Neuronal stem cell (in vitro differentiated cells): ENCODE results near the gene DAPK1.

Source experiments
- DNase-seq: peaks from one replicate; pipeline ENCODE4 v3.0.0-alpha.2; 2013; ENCODE audit warnings: low spot score
- H2AFZ ChIP-seq: one replicate; pipeline ENCODE4 v1.6.1; 2013; ENCODE audit warnings: mild to moderate bottlenecking, low read length, inconsistent platforms
- H2AK5ac ChIP-seq: 2 replicates; pipeline ENCODE4 v1.6.1; 2013; ENCODE audit warnings: low read depth, mild to moderate bottlenecking, inconsistent platforms, low read length, moderate library complexity, mixed read lengths
- H2BK120ac ChIP-seq: 2 replicates; pipeline ENCODE4 v1.6.1; 2013; ENCODE audit warnings: low read depth, mild to moderate bottlenecking, inconsistent platforms, low read length, moderate library complexity, mixed read lengths
- H2BK12ac ChIP-seq: one replicate; pipeline ENCODE4 v1.6.1; 2013; ENCODE audit warnings: low read length, inconsistent platforms
- H2BK15ac ChIP-seq: 2 replicates; pipeline ENCODE4 v1.6.1; 2013; ENCODE audit warnings: mild to moderate bottlenecking, low read length, inconsistent platforms, mixed read lengths
- H2BK5ac ChIP-seq: one replicate; pipeline ENCODE4 v1.6.1; 2013; ENCODE audit warnings: inconsistent platforms, mild to moderate bottlenecking, low read length, moderate library complexity
- H3K14ac ChIP-seq: one replicate; pipeline ENCODE4 v1.6.1; 2013; ENCODE audit warnings: low read length, inconsistent platforms
- H3K18ac ChIP-seq: 2 replicates; pipeline ENCODE4 v1.6.1; 2013; ENCODE audit warnings: low read length, inconsistent platforms
- H3K23ac ChIP-seq: 2 replicates; pipeline ENCODE4 v1.6.1; 2013; ENCODE audit warnings: low read depth, mild to moderate bottlenecking, mixed read lengths, low read length, inconsistent platforms; ENCODE audit not compliant: poor library complexity
- H3K27ac ChIP-seq: replicated peaks from 3 replicates; pipeline ENCODE4 v1.5.1; 2013; ENCODE audit warnings: low read length, inconsistent platforms
- H3K27me3 ChIP-seq, 3 experiments: 2 replicates each; pipeline ENCODE4 v1.6.1; 2013; ENCODE audit warnings: low read length in 3 of 3, mild to moderate bottlenecking in 2 of 3, inconsistent platforms in 1 of 3, low read depth in 1 of 3, mixed read lengths in 1 of 3, moderate library complexity in 1 of 3; ENCODE audit not compliant: control insufficient read depth in 3 of 3, insufficient read depth in 3 of 3
- H3K36me3 ChIP-seq, 2 donors: replicated peaks in 1 of 2; 2 replicates each; pipeline ENCODE4 v1.6.1; 2013; ENCODE audit warnings: low read length in 2 of 2; ENCODE audit not compliant: control insufficient read depth in 2 of 2, insufficient read depth in 2 of 2
- H3K4ac ChIP-seq: 2 replicates; pipeline ENCODE4 v1.6.1; 2013; ENCODE audit warnings: inconsistent platforms, mild to moderate bottlenecking, low read length, moderate library complexity
- H3K4me1 ChIP-seq, 2 donors: 1 replicate in 1 of 2; 2 replicates in 1 of 2; pipeline ENCODE4 v1.6.1; 2013; ENCODE audit warnings: low read length in 2 of 2, low read depth in 1 of 2; ENCODE audit not compliant: control insufficient read depth in 2 of 2, insufficient read depth in 1 of 2
- H3K4me2 ChIP-seq: one replicate; pipeline ENCODE4 v1.6.1; 2013; ENCODE audit warnings: mild to moderate bottlenecking, low read length, inconsistent platforms; ENCODE audit not compliant: insufficient read depth, poor library complexity, severe bottlenecking
- H3K4me3 ChIP-seq, 2 donors: 2 replicates each; pipeline ENCODE4 v1.5.1; 2013; ENCODE audit warnings: low read length in 2 of 2, mild to moderate bottlenecking in 2 of 2, inconsistent platforms in 1 of 2, moderate library complexity in 1 of 2
- H3K79me1 ChIP-seq: one replicate; pipeline ENCODE4 v1.6.1; 2013; ENCODE audit warnings: low read depth, mild to moderate bottlenecking, inconsistent platforms, low read length, moderate library complexity
- H3K9ac ChIP-seq: one replicate; pipeline ENCODE4 v1.6.1; 2013; ENCODE audit warnings: mild to moderate bottlenecking, low read depth, low read length, inconsistent platforms; ENCODE audit not compliant: poor library complexity
- H3K9me3 ChIP-seq, 2 donors: replicated peaks in 1 of 2; 2 replicates each; pipeline versions ENCODE3 to v1.6.1; 2013; ENCODE audit warnings: low read length in 2 of 2, mild to moderate bottlenecking in 2 of 2, inconsistent platforms in 1 of 2, low read depth in 1 of 2, mixed read lengths in 1 of 2, moderate library complexity in 1 of 2; ENCODE audit not compliant: control insufficient read depth in 2 of 2, insufficient read depth in 1 of 2
- H4K8ac ChIP-seq: one replicate; pipeline ENCODE4 v1.6.1; 2013; ENCODE audit warnings: low read depth, mild to moderate bottlenecking, inconsistent platforms, low read length, moderate library complexity
- H4K91ac ChIP-seq: one replicate; pipeline ENCODE4 v1.6.1; 2013; ENCODE audit warnings: low read length, low read depth, mild to moderate bottlenecking, inconsistent platforms; ENCODE audit not compliant: poor library complexity
- WGBS, 2 donors: extraction: QIAGEN DNeasy Blood & Tissue Kit; methylation state at CpG; one replicate each; pipeline ENCODE4 v1.1.7; 2013; ENCODE audit warnings: missing lambda C conversion rate in 2 of 2, mixed read lengths in 1 of 2; ENCODE audit not compliant: insufficient read length in 2 of 2, insufficient replicate concordance in 1 of 2; ENCODE audit errors: extremely low coverage in 2 of 2; 5-methylcytosine and 5-hydroxymethylcytosine counted together

Gene DAPK1

GRCh38 chr9:87531370-87532295 is 34.0 kb downstream of the DAPK1 start:
- Histone ChIP-seq H3K23ac (no peak overlapping the region), H3K18ac (no peak overlapping the region), H2BK5ac (no peak overlapping the region), H3K9ac (no peak overlapping the region), H3K4ac (no peak overlapping the region), H3K36me3 (no peaks in the 10 kb centered on the region), H3K14ac (no peak overlapping the region), H3K4me3 (no peak overlapping the region), H3K27ac (no peak overlapping the region), H3K4me1 (peaks cover 8 to 24% of the 10 kb centered on the region in 2 donors), H4K91ac (no peak overlapping the region), H2BK15ac (no peak overlapping the region), H3K27me3 (no peaks in the 10 kb centered on the region), H2AK5ac (no peak overlapping the region), H4K8ac (no peak overlapping the region), H2BK12ac (no peak overlapping the region), H3K4me2 (no peak overlapping the region), H2AFZ (no peak overlapping the region), H2BK120ac (no peak overlapping the region), H3K9me3 (no peaks in the 10 kb centered on the region), H3K79me1 (peaks cover 2% of the 10 kb centered on the region)
- no CpG with 5 or more reads among the region's 3 CpGs for WGBS, 2 donors
- DNase-seq, result no peak

GRCh38 chr9:87533271-87533670 is 35.6 kb downstream of the DAPK1 start:
- Histone ChIP-seq H2AFZ (no peak overlapping the region), H3K4ac (no peak overlapping the region), H2BK120ac (no peak overlapping the region), H2BK12ac (no peak overlapping the region), H3K23ac (no peak overlapping the region), H2AK5ac (no peak overlapping the region), H3K4me1 (peaks cover 15 to 24% of the 10 kb centered on the region in 2 donors), H3K4me3 (no peak overlapping the region), H3K27ac (no peak overlapping the region), H4K8ac (no peak overlapping the region), H3K4me2 (no peak overlapping the region), H3K18ac (no peak overlapping the region), H3K9me3 (no peaks in the 10 kb centered on the region), H3K9ac (no peak overlapping the region), H3K14ac (no peak overlapping the region), H4K91ac (no peak overlapping the region), H2BK5ac (no peak overlapping the region), H3K27me3 (no peaks in the 10 kb centered on the region), H3K79me1 (peaks cover 5% of the 10 kb centered on the region), H3K36me3 (peaks cover 0 to 2% of the 10 kb centered on the region in 2 donors), H2BK15ac (no peak overlapping the region)
- WGBS, 2 donors, result no CpG with 5 or more reads among the region's 2 CpGs
- no peak for DNase-seq

GRCh38 chr9:87534036-87534435 is 36.4 kb downstream of the DAPK1 start:
- Histone ChIP-seq H3K4me1 (peaks cover 15 to 24% of the 10 kb centered on the region in 2 donors), H2AK5ac (no peak overlapping the region), H3K23ac (no peak overlapping the region), H2BK15ac (no peak overlapping the region), H2AFZ (no peak overlapping the region), H3K18ac (no peak overlapping the region), H3K4me3 (no peak overlapping the region), H2BK120ac (no peak overlapping the region), H2BK12ac (no peak overlapping the region), H3K9me3 (no peaks in the 10 kb centered on the region), H3K27ac (no peak overlapping the region), H3K4me2 (no peak overlapping the region), H4K8ac (no peak overlapping the region), H3K14ac (no peak overlapping the region), H3K4ac (no peak overlapping the region), H3K9ac (no peak overlapping the region), H4K91ac (no peak overlapping the region), H3K36me3 (peaks cover 0 to 2% of the 10 kb centered on the region in 2 donors), H3K27me3 (no peaks in the 10 kb centered on the region), H2BK5ac (no peak overlapping the region), H3K79me1 (peaks cover 5% of the 10 kb centered on the region)
- no peak for DNase-seq
- no CpG with 5 or more reads among the region's 4 CpGs for WGBS, 2 donors

GRCh38 chr9:87534957-87535356 is 37.3 kb downstream of the DAPK1 start:
- no peak overlapping the region for H2BK5ac ChIP-seq
- H3K4ac ChIP-seq, result no peak overlapping the region
- DNase-seq, result no peak
- H3K14ac ChIP-seq, result no peak overlapping the region
- no peak overlapping the region for H3K18ac ChIP-seq
- no peak overlapping the region for H3K27ac ChIP-seq
- no peak overlapping the region for H3K4me2 ChIP-seq
- H3K9ac ChIP-seq, result no peak overlapping the region
- no peak overlapping the region for H3K4me3 ChIP-seq
- H3K9me3 ChIP-seq, result no peaks in the 10 kb centered on the region
- H3K23ac ChIP-seq, result no peak overlapping the region
- no peak overlapping the region for H4K8ac ChIP-seq
- no peaks in the 10 kb centered on the region for H3K27me3 ChIP-seq
- no CpG with 5 or more reads among the region's 2 CpGs for WGBS, 2 donors
- H3K36me3 ChIP-seq, result peaks cover 2 to 4% of the 10 kb centered on the region in 2 donors
- no peak overlapping the region for H2AFZ ChIP-seq
- peaks cover 10 to 20% of the 10 kb centered on the region in 2 donors for H3K4me1 ChIP-seq
- H3K79me1 ChIP-seq, result peaks cover 5% of the 10 kb centered on the region
- H2AK5ac ChIP-seq, result no peak overlapping the region
- H2BK12ac ChIP-seq, result no peak overlapping the region
- no peak overlapping the region for H2BK120ac ChIP-seq
- no peak overlapping the region for H2BK15ac ChIP-seq
- H4K91ac ChIP-seq, result no peak overlapping the region
